GM19239 (cell line): Measurements from ENCODE around the gene TENT5C.
A peak's percentile ranks its signal among the peaks of the same experiment; 100 is the strongest.

Experiments used
- DNase-seq: peaks from one replicate; pipeline ENCODE4 v3.0.0; 2011; ENCODE audit warnings: low spot score; ENCODE audit not compliant: insufficient read length
- FAIRE-seq: peaks from 2 replicates; lab custom pipeline; 2011; peaks lifted over from hg19 to GRCh38; lab: Jason Lieb, UNC

Gene TENT5C

DNA sequence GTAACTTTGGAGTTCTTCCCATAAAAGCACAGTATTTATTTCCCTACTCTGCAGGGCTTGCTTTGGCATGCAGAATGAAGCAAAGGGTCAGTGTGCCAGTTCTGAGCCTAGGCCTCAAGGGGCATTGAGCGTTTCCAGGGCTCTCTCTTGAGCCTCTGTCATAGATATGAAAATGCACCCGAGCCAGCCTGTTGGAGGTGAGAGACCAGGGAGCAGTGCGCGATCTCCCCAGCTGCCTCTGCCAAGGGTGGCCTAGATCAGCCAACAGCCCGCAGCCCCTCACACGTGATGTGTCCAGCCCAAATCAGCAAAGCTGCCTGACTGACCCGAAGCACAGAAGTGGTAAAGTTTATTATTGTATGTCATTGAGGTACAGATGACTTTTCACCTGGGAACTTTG is 63.7 kb downstream of the TENT5C start:
- DNase-seq (no peak), FAIRE-seq (no peak)

DNA sequence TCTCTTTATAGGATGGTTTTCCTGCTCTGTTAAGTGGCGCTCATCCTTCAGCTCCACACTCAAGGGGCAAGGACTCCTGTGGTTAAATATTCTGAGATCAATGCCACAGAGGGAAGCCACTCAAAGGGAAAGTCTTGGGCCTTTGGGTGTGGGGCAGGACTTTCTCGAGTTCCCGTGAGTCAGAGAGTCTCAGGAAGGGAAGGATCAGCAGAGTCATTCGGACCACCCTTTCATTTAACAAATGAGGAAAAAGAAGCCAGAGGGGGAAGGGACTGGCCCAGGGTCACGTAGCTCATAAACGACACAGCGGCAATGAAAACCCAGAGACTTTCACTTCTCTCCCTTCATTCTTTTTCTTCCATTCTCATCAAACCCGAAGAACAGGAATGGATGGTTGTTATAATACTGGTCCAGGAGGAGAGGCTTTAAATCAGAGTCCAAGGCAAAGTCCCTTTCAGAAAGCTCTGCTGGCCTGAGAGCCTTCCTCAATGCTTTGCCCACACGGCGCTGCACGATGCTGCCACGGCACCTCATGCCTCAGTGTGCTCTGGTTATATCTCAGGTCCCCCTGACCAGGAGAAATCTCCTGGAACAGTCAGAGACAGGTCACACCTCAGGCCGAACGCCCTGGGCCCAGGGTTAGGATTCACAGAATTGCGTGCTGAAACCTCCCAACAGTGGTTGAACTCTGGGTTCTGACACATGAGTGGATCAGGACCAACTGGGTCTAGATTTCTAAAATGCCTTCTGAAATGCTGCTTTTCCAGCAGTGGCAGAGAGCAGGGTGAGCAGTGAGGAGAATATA is 65.3 kb downstream of the TENT5C start:
- FAIRE-seq (no peak), DNase-seq (no peak)

- FAIRE-seq: no peak
- DNase-seq: no peak
These were observed 66.1 kb downstream of the TENT5C start for GRCh38 chr1:117671781-117672501.

- FAIRE-seq: no peak
These were observed 66.9 kb downstream of the TENT5C start for GRCh38 chr1:117672756-117673155.

DNA sequence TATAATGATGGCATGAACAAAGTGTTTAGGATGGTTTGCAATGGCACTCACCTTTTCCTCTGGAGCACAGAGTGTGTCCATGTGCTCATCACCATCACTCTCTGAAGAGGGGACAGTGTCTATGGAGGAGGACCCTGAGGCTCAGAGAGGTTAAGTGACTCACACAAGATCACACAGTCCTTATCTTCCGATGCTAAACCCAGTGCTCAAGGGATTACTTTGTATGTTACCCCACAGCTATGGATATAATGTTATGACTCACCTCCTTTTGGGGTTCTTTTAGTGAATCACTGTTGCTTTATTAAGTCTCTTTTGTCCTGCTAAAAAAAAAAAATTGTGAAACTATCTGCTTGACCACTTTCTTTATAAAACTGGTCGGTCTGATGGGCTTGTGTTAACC is 67.6 kb downstream of the TENT5C start:
- no peak for FAIRE-seq

More at GRCh38 chr1:117672756-117673155, 66.9 kb downstream of the TENT5C start:
- DNase-seq: no peak

DNA sequence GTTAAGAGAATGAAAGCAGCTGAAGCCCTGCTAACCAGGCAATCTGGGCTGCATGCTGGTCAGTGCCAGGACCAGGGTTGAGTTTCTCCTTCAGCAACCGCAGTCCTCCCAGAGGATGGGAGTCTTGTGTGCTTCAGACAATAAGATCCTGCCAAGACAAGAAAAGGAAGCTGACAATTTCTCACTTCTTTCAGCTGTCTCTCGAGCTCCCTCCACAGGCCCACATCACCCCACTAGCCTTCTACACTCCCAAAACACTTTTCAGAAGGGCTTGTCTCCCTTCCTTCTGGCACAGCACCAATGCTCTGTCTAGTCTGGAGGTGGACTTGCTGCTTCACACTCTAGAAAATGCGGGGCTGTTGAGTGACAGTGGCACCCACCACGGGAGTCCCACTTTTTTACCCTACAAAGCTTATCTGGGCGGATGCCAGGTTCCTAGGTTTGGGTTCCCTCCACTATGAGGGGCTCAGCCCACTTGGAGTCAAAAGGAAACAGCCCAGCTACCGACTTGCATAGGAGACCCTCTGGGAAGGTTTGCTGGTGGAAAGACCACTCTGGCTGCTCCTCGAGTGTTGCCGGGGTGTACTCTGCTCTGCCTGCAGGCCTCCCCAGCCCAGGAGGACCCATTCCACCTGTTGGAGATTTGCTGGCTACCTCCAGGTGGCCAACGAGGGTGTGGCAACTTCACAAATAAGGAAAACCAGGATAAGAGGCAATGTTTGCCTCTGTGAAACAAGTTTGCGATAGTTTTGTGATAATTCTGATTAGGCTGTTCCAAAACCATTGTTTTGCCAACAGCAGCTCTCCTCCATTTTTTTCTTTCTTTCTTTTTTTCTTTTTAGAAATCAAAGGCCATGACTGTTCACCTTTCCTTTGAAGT is 68.9 kb downstream of the TENT5C start:
- FAIRE-seq: peak; percentile 73
- DNase-seq: peak; percentile 44

More for the DNA sequence above, 67.6 kb downstream of the TENT5C start:
- no peak for DNase-seq

DNA sequence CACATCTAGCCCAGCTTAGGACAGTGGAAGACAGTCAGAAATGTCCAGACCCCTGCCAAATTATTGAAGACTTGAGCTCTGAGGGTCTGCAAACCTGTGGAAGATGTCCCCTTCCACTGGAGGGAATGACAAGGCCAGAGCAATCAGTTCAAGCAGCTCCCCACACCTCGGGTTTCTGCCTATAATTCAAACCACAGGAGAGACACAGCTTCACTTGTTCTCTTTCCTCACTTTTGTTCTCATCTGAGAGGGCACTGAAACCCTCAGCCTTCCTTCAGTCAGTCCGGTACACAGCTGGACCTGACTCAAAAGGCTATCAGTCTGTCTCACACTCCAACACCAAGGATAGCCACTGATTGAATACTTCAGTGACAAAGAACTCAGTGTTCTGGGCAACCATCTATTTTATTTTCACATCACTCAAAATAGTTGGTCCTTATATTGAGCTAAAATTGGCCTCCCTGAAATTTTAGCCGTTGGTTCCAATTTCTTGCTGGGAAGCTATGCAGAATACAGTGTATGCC is 70.1 kb downstream of the TENT5C start:
- DNase-seq (no peak), FAIRE-seq (no peak)

GRCh38 chr1:117676615-117677130 is 70.8 kb downstream of the TENT5C start:
- FAIRE-seq (no peak), DNase-seq (no peak)
